ENCODE results near the gene CCNT2.

GRCh38 chr2:134955744-134956143, 37.1 kb downstream of the CCNT2 start:
- no peak for TF ChIP-seq EZH2 (IDR thresholded peaks at IDR 0.05; ENCODE audit: insufficient read depth, poor library complexity, severe bottlenecking)
- TF ChIP-seq EZH2phosphoT487 (IDR thresholded peaks at IDR 0.05; ENCODE audit: insufficient read depth, low read depth): no peak
